GM12801 (cell line): ENCODE data around the gene SCT.

ENCODE experiments used
- TF ChIP-seq, protein P1 (sequence below): IDR thresholded peaks from one replicate; pipeline ENCODE4 v1.5.1; 2011; ENCODE audit warnings: control low read depth; ENCODE audit not compliant: insufficient read length; ENCODE audit errors: extremely low read depth

SCT gene

DNA sequence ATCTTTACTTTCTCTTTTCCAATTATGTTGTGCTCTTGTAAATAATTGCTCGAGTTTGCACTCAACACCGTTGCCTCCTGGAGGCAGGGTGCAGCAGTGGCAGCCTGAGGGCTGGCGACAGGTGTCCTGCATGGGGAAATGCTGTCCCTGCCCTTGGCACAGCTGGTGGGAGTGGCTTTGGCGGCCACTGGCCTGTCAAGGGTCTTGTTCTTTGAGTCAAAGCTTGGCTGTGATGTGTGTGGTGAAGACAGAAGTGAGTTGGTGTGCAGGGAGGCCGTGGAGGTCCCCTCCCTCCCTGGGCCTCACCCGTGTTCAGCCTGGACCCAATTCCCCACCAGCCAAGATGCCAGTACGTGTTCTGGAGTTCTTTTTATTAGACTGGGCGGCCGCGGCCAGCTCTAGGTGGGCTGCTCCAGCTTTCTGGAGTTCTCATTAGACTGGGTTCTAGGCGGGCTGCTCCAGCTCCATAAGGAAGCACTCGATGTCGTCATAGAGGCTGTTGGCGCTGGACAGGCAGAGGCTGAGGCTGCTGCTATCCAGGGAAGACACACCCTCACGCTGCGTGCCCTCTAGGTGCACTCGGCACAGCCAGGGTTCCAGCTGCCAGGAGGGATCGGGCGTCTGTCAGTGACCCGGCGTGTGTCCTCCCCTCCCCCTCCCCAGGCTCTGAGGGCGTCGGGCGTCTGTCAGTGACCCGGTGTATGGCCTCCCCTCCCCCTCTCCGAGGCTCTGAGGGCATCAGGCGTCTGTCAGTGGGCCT is 14.6 kb downstream of the SCT start:
- TF ChIP-seq, protein P1, sequence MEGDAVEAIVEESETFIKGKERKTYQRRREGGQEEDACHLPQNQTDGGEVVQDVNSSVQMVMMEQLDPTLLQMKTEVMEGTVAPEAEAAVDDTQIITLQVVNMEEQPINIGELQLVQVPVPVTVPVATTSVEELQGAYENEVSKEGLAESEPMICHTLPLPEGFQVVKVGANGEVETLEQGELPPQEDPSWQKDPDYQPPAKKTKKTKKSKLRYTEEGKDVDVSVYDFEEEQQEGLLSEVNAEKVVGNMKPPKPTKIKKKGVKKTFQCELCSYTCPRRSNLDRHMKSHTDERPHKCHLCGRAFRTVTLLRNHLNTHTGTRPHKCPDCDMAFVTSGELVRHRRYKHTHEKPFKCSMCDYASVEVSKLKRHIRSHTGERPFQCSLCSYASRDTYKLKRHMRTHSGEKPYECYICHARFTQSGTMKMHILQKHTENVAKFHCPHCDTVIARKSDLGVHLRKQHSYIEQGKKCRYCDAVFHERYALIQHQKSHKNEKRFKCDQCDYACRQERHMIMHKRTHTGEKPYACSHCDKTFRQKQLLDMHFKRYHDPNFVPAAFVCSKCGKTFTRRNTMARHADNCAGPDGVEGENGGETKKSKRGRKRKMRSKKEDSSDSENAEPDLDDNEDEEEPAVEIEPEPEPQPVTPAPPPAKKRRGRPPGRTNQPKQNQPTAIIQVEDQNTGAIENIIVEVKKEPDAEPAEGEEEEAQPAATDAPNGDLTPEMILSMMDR: no peak

DNA sequence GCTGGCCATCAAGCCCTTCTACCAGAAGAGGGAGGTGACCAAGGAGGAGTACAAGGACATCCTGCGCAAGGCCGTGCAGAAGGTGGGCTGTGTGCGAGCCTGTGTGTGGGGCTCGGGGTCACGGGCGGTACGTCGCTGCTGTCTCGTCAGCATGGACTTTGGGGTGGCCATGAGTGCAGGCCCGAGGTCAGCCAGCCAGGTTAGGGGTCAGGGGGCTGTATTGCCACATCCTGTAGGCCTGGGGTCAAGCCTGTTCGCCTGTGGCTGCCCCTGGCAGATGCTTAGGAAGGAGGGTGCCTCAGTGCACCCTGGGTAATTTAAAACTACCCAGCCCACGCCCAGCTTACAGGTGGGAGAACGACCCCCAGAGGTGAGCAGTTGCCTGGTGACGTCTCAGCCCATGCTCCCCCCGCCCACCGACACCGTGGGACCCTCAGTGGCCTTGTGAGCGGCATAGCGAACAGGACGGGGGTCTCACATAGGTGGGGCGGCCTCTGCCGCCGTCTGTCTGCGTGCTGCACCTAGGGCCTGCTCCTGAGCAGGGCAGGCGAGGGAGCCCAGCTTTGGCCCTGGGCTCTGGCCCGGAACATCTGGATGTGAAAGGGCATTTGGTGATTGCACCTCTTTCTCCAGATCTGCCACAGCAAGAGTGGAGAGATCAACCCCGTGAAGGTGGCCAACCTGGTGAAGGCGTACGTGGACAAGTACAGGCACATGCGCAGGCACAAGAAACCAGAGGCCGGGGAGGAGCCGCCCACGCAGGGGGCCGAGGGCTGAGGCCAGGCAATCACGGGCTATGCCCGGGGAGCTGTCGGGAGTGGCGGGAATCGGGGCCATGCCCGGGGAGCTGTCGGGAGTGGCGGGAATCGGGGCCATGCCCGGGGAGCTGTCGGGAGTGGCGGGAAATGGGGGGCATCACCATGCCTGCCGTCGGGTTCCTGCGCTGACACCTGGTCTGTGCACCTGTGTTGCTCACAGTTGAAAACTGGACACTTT is 15.7 kb downstream of the SCT start:
- TF ChIP-seq, protein P1: no peak

DNA sequence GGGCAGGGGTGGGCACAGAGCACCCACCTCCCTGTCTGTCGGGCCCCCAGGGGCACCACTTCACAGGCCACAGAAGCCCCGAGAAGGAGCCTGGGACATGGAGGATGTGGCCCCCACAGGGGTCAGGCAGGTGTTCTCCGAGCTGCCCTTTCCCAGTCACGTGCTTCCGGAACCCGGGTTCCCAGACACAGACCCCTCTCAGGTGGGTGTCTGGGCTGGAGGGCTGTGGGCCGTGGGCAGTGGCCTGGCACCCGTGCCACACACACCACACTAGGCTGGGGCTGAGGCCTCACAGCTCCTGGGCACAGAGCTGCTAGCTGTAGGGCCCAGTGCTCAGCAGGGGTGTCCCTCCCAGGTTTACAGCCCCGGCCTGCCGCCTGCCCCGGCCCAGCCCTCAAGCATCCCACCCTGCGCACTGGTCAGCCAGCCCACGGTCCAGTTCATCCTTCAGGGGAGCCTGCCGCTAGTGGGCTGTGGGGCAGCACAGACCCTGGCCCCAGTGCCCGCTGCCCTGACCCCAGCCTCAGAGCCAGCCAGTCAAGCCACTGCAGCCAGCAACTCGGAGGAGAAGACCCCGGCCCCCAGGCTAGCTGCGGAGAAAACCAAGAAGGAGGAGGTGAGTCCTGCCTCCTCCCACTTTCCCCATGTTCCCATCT is 16.7 kb downstream of the SCT start:
- TF ChIP-seq, protein P1: no peak

DNA sequence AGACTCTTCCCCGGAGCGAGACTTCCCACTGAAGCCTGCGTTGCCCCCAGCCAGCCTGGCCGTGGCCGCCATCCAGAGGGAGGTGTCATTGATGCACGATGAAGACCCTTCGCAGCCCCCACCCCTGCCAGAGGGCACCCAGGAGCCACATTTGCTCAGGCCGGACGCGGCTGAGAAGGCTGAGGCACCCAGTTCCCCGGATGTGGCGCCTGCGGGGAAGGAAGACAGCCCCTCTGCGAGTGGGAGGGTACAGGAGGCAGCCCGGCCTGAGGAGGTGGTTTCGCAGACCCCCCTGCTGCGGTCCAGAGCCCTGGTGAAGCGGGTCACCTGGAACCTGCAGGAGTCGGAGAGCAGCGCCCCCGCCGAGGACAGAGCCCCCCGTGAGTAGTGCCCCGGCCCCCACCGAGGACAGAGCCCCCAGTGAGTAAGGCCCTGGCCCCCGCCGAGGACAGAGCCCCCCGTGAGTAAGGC is 17.6 kb downstream of the SCT start:
- TF ChIP-seq, protein P1: no peak

DNA sequence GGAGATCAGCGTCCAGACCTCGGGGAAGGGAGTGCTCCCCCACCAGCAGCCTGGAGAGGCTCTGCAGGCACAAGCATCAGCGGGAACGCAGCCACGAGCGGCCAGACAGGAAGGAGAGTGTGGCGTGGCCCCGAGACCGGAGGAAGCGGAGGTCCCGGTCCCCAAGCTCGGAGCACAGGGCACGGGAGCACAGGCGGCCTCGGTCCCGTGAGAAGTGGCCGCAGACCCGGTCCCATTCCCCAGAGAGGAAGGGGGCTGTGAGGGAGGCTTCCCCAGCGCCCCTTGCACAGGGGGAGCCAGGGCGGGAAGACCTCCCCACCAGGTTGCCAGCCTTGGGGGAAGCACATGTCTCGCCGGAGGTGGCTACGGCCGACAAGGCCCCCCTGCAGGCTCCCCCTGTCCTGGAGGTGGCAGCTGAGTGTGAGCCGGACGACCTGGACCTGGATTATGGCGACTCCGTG is 18.2 kb downstream of the SCT start:
- TF ChIP-seq, protein P1: no peak

DNA sequence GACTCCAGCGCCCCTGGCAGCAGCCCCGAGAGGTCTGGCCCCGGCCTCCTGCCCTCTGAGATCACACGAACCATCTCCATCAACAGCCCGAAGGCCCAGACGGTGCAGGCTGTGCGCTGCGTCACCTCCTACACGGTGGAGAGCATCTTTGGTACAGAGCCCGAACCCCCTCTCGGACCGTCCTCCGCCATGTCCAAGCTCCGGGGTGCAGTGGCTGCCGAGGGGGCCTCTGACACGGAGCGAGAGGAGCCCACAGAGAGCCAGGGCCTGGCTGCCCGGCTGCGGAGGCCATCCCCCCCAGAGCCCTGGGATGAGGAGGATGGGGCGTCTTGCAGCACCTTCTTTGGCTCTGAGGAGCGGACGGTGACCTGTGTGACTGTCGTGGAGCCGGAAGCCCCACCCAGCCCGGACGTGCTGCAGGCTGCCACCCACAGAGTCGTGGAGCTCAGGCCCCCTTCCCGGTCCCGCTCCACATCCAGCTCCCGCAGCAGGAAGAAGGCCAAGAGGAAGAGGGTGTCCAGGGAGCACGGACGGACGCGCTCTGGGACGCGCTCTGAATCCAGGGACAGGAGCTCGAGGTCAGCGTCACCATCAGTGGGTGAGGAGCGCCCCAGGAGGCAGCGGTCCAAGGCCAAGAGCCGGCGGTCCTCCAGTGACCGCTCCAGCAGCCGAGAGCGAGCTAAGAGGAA is 18.9 kb downstream of the SCT start:
- TF ChIP-seq, protein P1: no peak
